AG08396 (cell line): Measurements from ENCODE around the gene CDK14.
A peak's percentile ranks its signal among the peaks of the same experiment; 100 is the strongest.

Experiments
- DNase-seq: peaks from one replicate; pipeline ENCODE4 v3.0.0; 2012; ENCODE audit warnings: low spot score, mixed read lengths

The CDK14 gene

GRCh38 chr7:91055219-91055618 is 459.1 kb downstream of the CDK14 start:
- no peak for DNase-seq

DNA sequence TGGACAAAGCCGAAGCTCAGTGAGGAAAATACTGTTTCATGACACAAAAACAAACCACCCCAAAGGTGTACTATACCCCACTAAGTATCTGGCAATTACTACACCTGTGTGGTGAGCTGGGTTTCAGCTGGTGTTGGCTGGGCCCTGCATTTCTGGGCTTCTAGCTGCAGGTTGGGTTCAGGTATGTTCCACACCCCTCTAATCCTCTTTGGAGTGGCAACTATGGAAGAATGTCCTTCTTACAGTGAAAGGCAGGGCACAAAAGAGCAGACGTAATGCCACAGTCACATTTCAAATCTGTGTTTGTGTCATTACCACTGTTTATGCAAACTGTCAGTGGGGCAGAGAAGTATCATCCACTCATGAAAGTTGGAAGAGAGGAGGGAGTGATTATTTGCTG is 466.6 kb downstream of the CDK14 start:
- no peak for DNase-seq

DNA sequence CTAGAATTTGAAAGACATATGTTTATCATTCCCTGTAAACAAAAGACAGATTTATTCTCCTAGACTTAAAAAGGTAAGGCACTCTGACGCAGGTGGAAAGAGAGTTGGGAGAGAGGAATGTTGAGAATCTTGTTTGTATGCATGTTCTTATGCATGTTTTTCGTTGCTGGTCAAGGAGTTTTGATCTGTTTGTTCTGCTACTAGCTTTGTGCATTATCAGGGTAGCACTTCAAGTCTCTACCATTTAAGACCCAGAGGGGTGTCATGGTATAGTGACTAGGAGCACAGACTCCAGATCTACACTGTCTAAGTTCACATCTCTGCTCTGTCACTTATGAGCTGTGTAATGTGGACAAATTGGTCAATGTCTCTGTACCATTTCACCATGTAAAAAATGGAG is 467.9 kb downstream of the CDK14 start:
- DNase-seq: no peak

DNA sequence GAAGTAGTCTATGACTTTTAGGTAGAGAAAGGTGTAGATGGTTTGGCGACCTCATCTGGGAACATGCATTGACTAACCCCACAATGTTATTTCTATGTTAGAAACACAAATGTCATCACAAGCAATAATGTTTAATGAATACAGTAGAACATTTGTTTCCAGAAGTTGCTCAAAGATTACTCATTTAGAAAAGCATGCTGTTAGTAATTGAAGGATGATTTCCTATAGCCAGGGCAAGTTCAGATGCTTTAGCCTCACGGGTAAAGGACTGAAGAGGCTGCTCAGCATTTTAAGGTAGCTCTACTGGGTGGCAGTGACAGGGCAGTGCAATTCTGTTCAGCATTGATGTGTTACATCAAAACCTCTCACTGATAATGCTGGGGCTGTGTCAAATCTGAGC is 468.8 kb downstream of the CDK14 start:
- peak; percentile 17 for DNase-seq

DNA sequence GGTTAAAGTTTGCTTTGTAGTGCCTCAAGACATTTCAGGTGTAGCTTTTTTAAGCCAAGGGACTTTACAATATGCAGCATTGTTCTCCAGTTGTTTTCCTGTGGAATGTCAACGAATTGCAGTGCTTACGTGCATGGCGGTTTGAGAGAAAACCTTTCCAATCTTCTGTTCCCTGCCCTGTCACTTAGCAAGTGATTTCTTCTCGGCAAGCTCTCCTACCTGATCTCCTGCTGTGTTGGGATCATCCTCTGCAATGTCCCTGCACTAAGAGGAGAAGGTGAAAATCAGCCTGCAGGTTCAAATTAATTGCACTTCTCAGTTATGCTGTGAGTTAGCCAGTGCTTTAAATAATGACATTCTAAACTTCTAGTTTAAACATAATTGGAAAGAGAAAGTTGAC is 470.5 kb downstream of the CDK14 start:
- no peak for DNase-seq

DNA sequence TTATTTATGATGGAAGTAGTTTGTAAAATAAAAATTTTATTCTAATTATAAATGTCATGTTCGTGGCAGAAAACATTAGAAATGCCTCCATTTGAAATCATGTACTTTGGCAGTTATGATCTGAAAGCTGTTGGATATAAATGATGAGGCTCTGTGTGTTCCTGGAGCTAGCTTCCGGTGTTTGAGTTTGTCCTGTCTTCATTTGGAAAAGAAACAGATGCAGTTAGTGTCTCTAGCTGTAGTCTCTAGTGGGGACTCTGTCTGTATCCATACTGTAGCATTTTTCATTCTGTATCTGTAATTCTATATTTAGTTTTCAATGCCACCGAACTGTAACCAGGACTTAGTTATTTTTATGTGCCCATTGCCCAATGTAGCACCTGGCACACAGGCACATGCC is 471.1 kb downstream of the CDK14 start:
- DNase-seq: no peak

DNA sequence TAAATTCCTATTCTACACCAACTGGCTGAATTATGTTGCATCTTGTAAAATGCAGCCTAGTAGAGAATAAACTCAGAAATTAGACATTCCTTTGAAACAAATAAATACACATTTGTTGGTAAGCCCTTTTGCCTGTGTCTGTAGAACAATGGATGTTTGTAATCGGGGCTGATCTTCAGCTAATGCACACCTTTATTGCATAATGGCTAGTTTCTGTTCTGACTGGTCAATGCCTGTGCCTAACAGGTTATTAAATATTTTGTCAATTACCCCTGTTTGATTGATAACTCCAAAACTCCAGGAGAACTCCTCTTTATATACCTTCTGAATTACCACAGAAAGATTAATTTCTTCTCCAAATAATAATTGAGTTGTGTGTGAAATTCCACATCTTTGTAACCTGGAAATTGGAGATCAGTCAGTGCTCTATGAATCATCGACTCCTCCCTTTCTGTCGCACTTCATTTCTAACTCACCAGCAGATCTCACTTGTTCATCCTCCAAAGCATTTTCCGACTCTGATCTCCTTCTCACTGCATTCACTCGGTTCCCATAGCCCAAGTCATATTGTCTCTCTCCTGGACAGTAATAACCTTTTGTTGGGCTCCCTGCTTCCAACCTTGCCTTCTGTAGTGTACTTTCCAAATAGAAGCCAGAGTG is 472.1 kb downstream of the CDK14 start:
- DNase-seq: no peak

DNA sequence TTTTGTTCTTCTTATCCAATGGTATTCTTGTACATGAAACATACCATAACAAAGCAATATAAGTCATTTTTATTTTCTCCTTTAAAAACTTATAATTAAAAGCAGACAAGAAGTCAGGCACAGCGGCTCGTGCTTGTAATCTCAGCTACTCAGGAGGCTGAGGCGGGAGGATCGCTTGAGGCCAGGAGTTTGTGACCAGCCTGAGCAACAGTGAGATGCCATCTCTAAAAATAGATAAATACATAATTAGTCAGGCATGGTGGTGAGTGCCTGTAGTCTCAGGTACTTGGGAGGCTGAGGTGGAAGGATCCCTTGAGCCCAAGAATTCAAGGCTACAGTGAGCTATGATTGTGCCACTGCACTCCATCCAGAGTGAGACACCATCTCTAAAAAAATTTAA is 473.0 kb downstream of the CDK14 start:
- no peak for DNase-seq

DNA sequence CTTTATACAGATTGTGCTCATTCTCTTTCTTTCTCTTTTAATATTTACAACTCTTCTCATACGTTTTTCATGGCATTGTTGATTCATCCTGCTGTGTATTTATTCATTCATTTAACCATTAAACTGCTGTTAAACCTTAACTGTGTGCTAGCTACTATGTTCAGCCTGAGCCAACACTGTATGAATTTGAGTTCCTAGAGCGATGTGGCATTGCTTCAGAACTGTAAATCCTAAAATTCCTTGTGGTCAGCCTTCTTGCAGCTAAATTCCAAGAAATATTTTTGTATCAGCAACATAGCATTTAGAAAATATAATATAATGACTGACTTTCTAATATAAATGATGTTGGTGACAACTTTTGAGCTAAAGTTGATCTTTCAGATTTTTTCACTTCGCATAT is 483.4 kb downstream of the CDK14 start:
- peak; percentile 43 for DNase-seq

GRCh38 chr7:91080351-91080750 is 484.2 kb downstream of the CDK14 start:
- no peak for DNase-seq

GRCh38 chr7:91082038-91082437 is 485.9 kb downstream of the CDK14 start:
- DNase-seq: peak; percentile 49

DNA sequence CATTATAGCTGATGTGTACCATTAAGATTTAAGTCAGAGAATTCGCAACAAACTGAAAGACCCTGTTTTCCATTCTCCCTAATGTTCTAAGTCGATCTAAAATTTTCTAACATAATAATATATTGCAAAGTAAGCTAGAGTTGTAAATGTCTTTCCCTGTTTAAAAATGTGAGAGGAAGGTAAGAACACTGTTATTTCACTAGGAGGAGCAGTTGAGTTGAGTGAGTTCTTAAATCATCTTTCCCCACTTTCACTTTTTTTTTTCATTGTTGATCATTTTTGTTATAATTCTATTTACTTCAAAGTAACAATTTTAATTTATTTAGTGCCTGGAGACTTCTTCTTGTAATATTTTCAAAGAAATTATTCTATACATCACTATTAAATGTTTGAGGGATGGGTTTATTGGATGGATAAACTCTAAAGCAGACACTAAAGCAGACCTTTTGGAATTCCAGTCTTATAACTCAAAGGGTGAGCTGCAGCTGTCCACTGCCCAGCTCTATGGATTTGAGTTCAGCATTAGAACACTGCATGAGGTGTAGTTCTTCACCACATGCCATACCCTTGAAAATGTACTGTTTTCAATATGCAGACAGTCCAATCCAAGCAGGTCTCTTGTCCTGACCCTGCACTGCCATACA is 486.9 kb downstream of the CDK14 start:
- peak; percentile 13 for DNase-seq

GRCh38 chr7:91083855-91084644 is 487.9 kb downstream of the CDK14 start:
- no peak for DNase-seq

- no peak for DNase-seq
Measured at GRCh38 chr7:91085175-91085574, 489.1 kb downstream of the CDK14 start.

- DNase-seq: no peak
Measured at GRCh38 chr7:91086200-91086599, 490.1 kb downstream of the CDK14 start.

DNA sequence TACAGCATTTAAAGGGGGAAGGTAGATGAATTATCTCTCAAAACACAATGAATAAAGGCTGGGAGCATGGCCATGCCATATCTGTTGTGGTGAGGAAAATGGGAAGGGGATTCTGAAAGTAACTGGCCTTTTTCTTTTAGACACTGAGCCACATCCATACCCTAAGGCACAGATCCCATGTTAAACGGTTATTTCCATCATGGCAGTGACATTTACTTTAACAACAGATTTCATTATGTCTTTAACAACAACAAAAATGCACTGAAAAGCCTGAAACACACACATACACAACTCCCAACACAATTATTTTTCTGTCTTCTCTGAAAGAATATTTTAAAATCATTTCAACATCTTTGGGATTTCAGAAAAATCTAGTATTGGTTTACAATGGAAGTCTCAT is 492.0 kb downstream of the CDK14 start:
- no peak for DNase-seq

- no peak for DNase-seq
Measured at GRCh38 chr7:91088691-91089090, 492.6 kb downstream of the CDK14 start.

- DNase-seq: peak; percentile 16
Measured at GRCh38 chr7:91089382-91089963, 493.4 kb downstream of the CDK14 start.

GRCh38 chr7:91090684-91091083 is 494.6 kb downstream of the CDK14 start:
- no peak for DNase-seq

GRCh38 chr7:91091631-91092030 is 495.5 kb downstream of the CDK14 start:
- DNase-seq: no peak

DNA sequence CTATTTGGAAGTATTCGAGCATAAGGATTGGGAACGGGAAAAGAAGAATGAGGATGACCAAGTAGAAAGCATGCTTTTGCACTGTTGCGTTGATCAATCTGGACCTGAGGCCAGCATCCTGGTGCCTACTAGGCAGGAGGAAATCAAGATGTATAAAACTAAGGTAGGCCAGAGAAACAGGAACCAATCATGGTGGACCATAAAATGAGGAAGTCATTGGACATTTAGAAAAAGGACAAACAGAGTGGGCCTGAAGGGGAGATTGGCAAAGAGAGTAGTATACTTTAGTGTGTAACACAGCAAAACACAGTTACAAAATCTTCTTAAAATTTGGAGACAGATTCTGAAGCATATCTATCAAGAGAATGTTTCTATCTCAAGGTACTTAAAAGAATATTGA is 497.1 kb downstream of the CDK14 start:
- DNase-seq: no peak

GRCh38 chr7:91098566-91098965 is 502.4 kb downstream of the CDK14 start:
- no peak for DNase-seq

DNA sequence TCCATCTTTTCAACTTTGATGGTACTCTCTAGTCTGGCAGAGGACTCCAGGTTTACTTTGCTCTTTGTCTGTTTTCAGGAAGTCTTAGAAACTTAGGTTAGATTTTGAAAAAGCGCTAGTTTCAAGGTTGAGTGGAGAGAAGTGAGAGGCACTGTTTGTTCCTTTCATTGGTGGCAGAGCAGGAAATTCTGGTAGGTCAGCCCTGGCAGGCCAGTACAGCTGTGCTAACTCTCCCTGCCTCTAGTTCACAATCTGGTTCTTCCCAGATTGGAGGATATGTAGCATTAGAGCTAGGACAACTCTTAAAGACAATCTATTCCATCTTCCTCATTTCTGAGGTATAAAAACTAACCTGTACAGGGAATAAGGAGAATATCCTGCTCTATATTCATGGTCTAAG is 507.2 kb downstream of the CDK14 start:
- DNase-seq: no peak
